ENCODE measurements around the gene PASK. TPM values are rescaled to one million over a fixed set of nuclear protein-coding genes. Genes with fewer than 3 reads are reported as not detected.

PASK gene
- total RNA-seq, 1 experiment from 2014 or later = 45.8 TPM

DNA sequence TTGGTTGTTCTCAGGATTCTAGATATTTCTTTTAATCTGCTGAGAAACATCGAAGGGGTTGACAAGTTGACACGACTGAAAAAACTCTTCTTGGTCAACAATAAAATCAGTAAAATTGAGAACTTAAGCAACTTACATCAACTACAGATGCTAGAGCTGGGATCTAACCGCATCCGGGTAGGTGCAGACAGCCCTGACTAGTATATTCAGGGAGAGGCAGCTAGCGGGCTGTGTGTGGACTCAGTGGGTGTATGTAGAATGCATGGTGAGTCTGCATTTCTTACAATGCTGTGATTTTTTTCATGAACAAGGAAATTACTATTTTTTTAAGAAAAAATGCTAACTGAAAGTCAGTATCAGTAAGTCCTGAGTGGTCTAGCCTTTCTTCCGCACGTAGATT lies 11.0 kb upstream of the PASK start (continued):
- TF ChIP-seq CBX3 (IDR thresholded peaks at IDR 0.05; ENCODE audit: low read depth) (no peak), SP1 (IDR thresholded peaks at IDR 0.05; ENCODE audit: low read depth) (no peak)

- peaks cover 0 to 11% of the 10 kb centered on the region in 2 experiments; a peak in 2 of 4 replicates for H3K36me3 ChIP-seq (ENCODE audit: control insufficient read depth in 1 of 2, insufficient read depth in 2 of 2, low read length in 2 of 2)
- no peak overlapping the region for H3K4me2 ChIP-seq (ENCODE audit: low read length)
- intact Hi-C loops (cut with micrococcal nuclease) = no loop called here
- no peaks in the 10 kb centered on the region for H3K79me2 ChIP-seq (ENCODE audit: insufficient read depth, low read length)
- RAD21 ChIA-PET (ENCODE audit: low non-redundant PET in 1 of 2, low total read pairs in 2 of 2, uncharacterized antibody in 2 of 2, unreplicated experiment in 2 of 2) = no interaction called here
- ATAC-seq (no peak), DNase-seq (ENCODE audit: low read depth, low spot score) (no peak)
- no peak overlapping the region for H3K27ac ChIP-seq (ENCODE audit: low read depth, low read length)
- POLR2A ChIA-PET = no interaction called here
- no peaks in the 10 kb centered on the region for H3K27me3 ChIP-seq (ENCODE audit: insufficient read depth, low read length)
- H3K9ac ChIP-seq (ENCODE audit: low read length) = no peak overlapping the region
- H3K9me2 ChIP-seq (ENCODE audit: insufficient read depth) = no peaks in the 10 kb centered on the region
- no peak overlapping the region for H2AFZ ChIP-seq (ENCODE audit: low read depth, low read length, poor library complexity, severe bottlenecking)
- no peak overlapping the region for H3K4me3 ChIP-seq (replicated peaks in 1 of 2; ENCODE audit: low read depth in 1 of 2, low read length in 2 of 2)
- no TSS peak for BruUV-seq (replicated peaks)
- peaks cover 0 to 5% of the 10 kb centered on the region in 2 experiments; a peak in 2 of 4 replicates for H3K4me1 ChIP-seq (ENCODE audit: control insufficient read depth in 1 of 2, insufficient read depth in 2 of 2, low read length in 2 of 2)
- no peaks in the 10 kb centered on the region for H3K9me3 ChIP-seq (ENCODE audit: control insufficient read depth in 1 of 2, insufficient read depth in 1 of 2, low read depth in 1 of 2, low read length in 2 of 2)
- TF ChIP-seq EZH2phosphoT487 (IDR thresholded peaks at IDR 0.05; ENCODE audit: borderline replicate concordance) = no peak
- TF ChIP-seq CBX3 (IDR thresholded peaks at IDR 0.05; ENCODE audit: low read depth) = no peak
- TF ChIP-seq CEBPB (IDR thresholded peaks at IDR 0.05; ENCODE audit: low read depth) = no peak
- no peak for TF ChIP-seq ELF1 (IDR thresholded peaks at IDR 0.05; ENCODE audit: borderline replicate concordance, low read depth)
- TF ChIP-seq POLR2A (IDR thresholded peaks at IDR 0.05; ENCODE audit: borderline replicate concordance, extremely low read depth, insufficient read depth, insufficient read length) = no peak
- TF ChIP-seq SP1 (IDR thresholded peaks at IDR 0.05; ENCODE audit: low read depth) = no peak
- no peak for TF ChIP-seq ZFX (IDR thresholded peaks at IDR 0.05)
- no peak for TF ChIP-seq FOSL1 (IDR thresholded peaks at IDR 0.05; ENCODE audit: low read depth)
- no peak for TF ChIP-seq ZNF274 (IDR thresholded peaks at IDR 0.05; ENCODE audit: low read depth, low read length)
- no peak for TF ChIP-seq POLR2AphosphoS5 (IDR thresholded peaks at IDR 0.05; ENCODE audit: low read depth, low read length)
- TF ChIP-seq EGR1 (IDR thresholded peaks at IDR 0.05; ENCODE audit: low read depth) = no peak
- TF ChIP-seq RAD21 (IDR thresholded peaks at IDR 0.05; ENCODE audit: low read depth) = no peak
- TF ChIP-seq YY1 (IDR thresholded peaks at IDR 0.05; ENCODE audit: extremely low read depth, insufficient replicate concordance, low read depth, low read length) = no peak
- no peak for TF ChIP-seq ZBTB33 (IDR thresholded peaks at IDR 0.05; ENCODE audit: extremely low read depth, insufficient replicate concordance, low read length)
- TF ChIP-seq, protein P1, sequence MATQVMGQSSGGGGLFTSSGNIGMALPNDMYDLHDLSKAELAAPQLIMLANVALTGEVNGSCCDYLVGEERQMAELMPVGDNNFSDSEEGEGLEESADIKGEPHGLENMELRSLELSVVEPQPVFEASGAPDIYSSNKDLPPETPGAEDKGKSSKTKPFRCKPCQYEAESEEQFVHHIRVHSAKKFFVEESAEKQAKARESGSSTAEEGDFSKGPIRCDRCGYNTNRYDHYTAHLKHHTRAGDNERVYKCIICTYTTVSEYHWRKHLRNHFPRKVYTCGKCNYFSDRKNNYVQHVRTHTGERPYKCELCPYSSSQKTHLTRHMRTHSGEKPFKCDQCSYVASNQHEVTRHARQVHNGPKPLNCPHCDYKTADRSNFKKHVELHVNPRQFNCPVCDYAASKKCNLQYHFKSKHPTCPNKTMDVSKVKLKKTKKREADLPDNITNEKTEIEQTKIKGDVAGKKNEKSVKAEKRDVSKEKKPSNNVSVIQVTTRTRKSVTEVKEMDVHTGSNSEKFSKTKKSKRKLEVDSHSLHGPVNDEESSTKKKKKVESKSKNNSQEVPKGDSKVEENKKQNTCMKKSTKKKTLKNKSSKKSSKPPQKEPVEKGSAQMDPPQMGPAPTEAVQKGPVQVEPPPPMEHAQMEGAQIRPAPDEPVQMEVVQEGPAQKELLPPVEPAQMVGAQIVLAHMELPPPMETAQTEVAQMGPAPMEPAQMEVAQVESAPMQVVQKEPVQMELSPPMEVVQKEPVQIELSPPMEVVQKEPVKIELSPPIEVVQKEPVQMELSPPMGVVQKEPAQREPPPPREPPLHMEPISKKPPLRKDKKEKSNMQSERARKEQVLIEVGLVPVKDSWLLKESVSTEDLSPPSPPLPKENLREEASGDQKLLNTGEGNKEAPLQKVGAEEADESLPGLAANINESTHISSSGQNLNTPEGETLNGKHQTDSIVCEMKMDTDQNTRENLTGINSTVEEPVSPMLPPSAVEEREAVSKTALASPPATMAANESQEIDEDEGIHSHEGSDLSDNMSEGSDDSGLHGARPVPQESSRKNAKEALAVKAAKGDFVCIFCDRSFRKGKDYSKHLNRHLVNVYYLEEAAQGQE (IDR thresholded peaks at IDR 0.05; ENCODE audit: low read depth) = no peak
- TF ChIP-seq, protein P2, sequence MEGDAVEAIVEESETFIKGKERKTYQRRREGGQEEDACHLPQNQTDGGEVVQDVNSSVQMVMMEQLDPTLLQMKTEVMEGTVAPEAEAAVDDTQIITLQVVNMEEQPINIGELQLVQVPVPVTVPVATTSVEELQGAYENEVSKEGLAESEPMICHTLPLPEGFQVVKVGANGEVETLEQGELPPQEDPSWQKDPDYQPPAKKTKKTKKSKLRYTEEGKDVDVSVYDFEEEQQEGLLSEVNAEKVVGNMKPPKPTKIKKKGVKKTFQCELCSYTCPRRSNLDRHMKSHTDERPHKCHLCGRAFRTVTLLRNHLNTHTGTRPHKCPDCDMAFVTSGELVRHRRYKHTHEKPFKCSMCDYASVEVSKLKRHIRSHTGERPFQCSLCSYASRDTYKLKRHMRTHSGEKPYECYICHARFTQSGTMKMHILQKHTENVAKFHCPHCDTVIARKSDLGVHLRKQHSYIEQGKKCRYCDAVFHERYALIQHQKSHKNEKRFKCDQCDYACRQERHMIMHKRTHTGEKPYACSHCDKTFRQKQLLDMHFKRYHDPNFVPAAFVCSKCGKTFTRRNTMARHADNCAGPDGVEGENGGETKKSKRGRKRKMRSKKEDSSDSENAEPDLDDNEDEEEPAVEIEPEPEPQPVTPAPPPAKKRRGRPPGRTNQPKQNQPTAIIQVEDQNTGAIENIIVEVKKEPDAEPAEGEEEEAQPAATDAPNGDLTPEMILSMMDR (IDR thresholded peaks at IDR 0.05 in 2 of 3, conservative IDR thresholded peaks at IDR 0.05 in 1 of 3; ENCODE audit: borderline replicate concordance in 1 of 3, insufficient read depth in 1 of 3, low read depth in 2 of 3, low read length in 2 of 3) = no peak
- TF ChIP-seq, protein P3, sequence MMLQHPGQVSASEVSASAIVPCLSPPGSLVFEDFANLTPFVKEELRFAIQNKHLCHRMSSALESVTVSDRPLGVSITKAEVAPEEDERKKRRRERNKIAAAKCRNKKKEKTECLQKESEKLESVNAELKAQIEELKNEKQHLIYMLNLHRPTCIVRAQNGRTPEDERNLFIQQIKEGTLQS (IDR thresholded peaks at IDR 0.05) = no peak
- TF ChIP-seq, protein P4, sequence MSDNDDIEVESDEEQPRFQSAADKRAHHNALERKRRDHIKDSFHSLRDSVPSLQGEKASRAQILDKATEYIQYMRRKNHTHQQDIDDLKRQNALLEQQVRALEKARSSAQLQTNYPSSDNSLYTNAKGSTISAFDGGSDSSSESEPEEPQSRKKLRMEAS (IDR thresholded peaks at IDR 0.05) = no peak
- TF ChIP-seq JUND (IDR thresholded peaks at IDR 0.05) = no peak
- no peak for TF ChIP-seq SIN3A (IDR thresholded peaks at IDR 0.05; ENCODE audit: low read depth)
- CTCF ChIA-PET = no interaction called here
- no peaks in the 10 kb centered on the region for H4K20me1 ChIP-seq (ENCODE audit: insufficient read depth)
Observed at GRCh38 chr2:241159116-241159515, 9.8 kb upstream of the PASK start.

Data from HCT116 (cell line).